Activated T-helper 1 cell treated with anti-CD3 and anti-CD28 coated beads, Interleukin-2, amount 50 U/mL, for 16 hours (primary cell): Measurements from ENCODE around the gene LIF.

ENCODE experiments used
- DNase-seq, 2 donors: peaks; one replicate each; pipeline ENCODE4 v3.0.0-alpha.2; 2020; ENCODE audit warnings: low read depth in 1 of 2, low spot score in 1 of 2

Gene LIF

GRCh38 chr22:30265131-30265720 is 18.7 kb upstream of the LIF start:
- DNase-seq = no peak

GRCh38 chr22:30263883-30264282 is 17.3 kb upstream of the LIF start:
- no peak for DNase-seq

GRCh38 chr22:30262917-30263741 is 16.6 kb upstream of the LIF start:
- DNase-seq = peak; percentile 66

GRCh38 chr22:30262112-30262511 is 15.6 kb upstream of the LIF start:
- DNase-seq = no peak

GRCh38 chr22:30261134-30261533 is 14.6 kb upstream of the LIF start:
- no peak for DNase-seq

GRCh38 chr22:30260682-30261081 is 14.1 kb upstream of the LIF start:
- DNase-seq = no peak

GRCh38 chr22:30260276-30260675 is 13.7 kb upstream of the LIF start:
- DNase-seq = no peak

- DNase-seq = no peak
Measured at GRCh38 chr22:30254314-30254713, 7.8 kb upstream of the LIF start.

- DNase-seq = no peak
Measured at GRCh38 chr22:30253205-30253852, 6.8 kb upstream of the LIF start.

- DNase-seq = no peak
Measured at GRCh38 chr22:30252411-30253204, 6.0 kb upstream of the LIF start.

- DNase-seq = no peak
Measured at GRCh38 chr22:30251711-30252110, 5.2 kb upstream of the LIF start.

GRCh38 chr22:30250661-30251267 is 4.2 kb upstream of the LIF start:
- no peak for DNase-seq

- DNase-seq = no peak
Measured at GRCh38 chr22:30250039-30250565, 3.5 kb upstream of the LIF start.

- DNase-seq = no peak
Measured at GRCh38 chr22:30249049-30250038, 2.8 kb upstream of the LIF start.

- DNase-seq = no peak
Measured at GRCh38 chr22:30248484-30248883, 1.9 kb upstream of the LIF start.

GRCh38 chr22:30247974-30248373 is 1.4 kb upstream of the LIF start:
- DNase-seq = no peak

- no peak for DNase-seq
Measured at GRCh38 chr22:30247561-30247960, 1.0 kb upstream of the LIF start.

GRCh38 chr22:30246814-30247376 is 336 bp upstream of the LIF start:
- DNase-seq = no peak
